ENCODE data around the gene APBB2. TPM values are rescaled to one million over a fixed set of nuclear protein-coding genes. Genes with fewer than 3 reads are reported as not detected.

The APBB2 gene
- polyA plus RNA-seq, 3 donors: 0.15 to 0.33 TPM; not detected in 1

- H3K9ac ChIP-seq (ENCODE audit: insufficient read depth, low read length, poor library complexity, severe bottlenecking): no peak overlapping the region
- intact Hi-C loops (cut with micrococcal nuclease): no loop called here
- peaks cover 0 to 5% (median 0%) of the 10 kb centered on the region in 7 donors for H3K9me3 Mint-ChIP-seq
These were observed 13.6 kb upstream of the APBB2 start for GRCh38 chr4:41227902-41228301.

GRCh38 chr4:41221850-41222645 is 7.7 kb upstream of the APBB2 start:
- intact Hi-C loops (cut with micrococcal nuclease): no loop called here
- TF ChIP-seq, protein P1, sequence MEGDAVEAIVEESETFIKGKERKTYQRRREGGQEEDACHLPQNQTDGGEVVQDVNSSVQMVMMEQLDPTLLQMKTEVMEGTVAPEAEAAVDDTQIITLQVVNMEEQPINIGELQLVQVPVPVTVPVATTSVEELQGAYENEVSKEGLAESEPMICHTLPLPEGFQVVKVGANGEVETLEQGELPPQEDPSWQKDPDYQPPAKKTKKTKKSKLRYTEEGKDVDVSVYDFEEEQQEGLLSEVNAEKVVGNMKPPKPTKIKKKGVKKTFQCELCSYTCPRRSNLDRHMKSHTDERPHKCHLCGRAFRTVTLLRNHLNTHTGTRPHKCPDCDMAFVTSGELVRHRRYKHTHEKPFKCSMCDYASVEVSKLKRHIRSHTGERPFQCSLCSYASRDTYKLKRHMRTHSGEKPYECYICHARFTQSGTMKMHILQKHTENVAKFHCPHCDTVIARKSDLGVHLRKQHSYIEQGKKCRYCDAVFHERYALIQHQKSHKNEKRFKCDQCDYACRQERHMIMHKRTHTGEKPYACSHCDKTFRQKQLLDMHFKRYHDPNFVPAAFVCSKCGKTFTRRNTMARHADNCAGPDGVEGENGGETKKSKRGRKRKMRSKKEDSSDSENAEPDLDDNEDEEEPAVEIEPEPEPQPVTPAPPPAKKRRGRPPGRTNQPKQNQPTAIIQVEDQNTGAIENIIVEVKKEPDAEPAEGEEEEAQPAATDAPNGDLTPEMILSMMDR (IDR thresholded peaks at IDR 0.05): no peak
- Histone ChIP-seq H2AFZ (ENCODE audit: insufficient read depth, low read depth, low read length, poor library complexity, severe bottlenecking) (no peak overlapping the region), H4K20me1 (ENCODE audit: insufficient read depth, low read length) (no peaks in the 10 kb centered on the region), H3K36me3 (replicated peaks in 1 of 2; ENCODE audit: control insufficient read depth in 1 of 2, insufficient read depth in 2 of 2, low read length in 2 of 2) (no peaks in the 10 kb centered on the region), H3K4me2 (replicated peaks; ENCODE audit: extremely low read depth, low read length, poor library complexity, severe bottlenecking) (no peak overlapping the region), H3K27me3 (ENCODE audit: control insufficient read depth in 2 of 2, insufficient read depth in 2 of 2, low read length in 2 of 2) (peaks cover 11 to 12% of the 10 kb centered on the region in 2 donors), H3K4me3 (replicated peaks in 1 of 3; ENCODE audit: low read depth in 2 of 3, low read length in 3 of 3) (no peak overlapping the region), H3K4me1 (ENCODE audit: control insufficient read depth in 1 of 2, insufficient read depth in 2 of 2, low read length in 2 of 2) (no peaks in the 10 kb centered on the region), H3K9ac (ENCODE audit: insufficient read depth, low read length, poor library complexity, severe bottlenecking) (no peak overlapping the region), H3K27ac (ENCODE audit: low read depth in 1 of 2, low read length in 2 of 2) (no peak overlapping the region), H3K9me3 (replicated peaks in 1 of 2; ENCODE audit: control insufficient read depth in 1 of 2, insufficient read depth in 1 of 2, low read length in 2 of 2) (no peaks in the 10 kb centered on the region), H3K79me2 (ENCODE audit: insufficient read depth, low read length) (no peaks in the 10 kb centered on the region)
- H3K9me3 Mint-ChIP-seq: peaks cover 0 to 6% (median 0%) of the 10 kb centered on the region in 7 donors
- H3K36me3 Mint-ChIP-seq: no peaks in the 10 kb centered on the region
- peaks cover 20 to 29% (median 25%) of the 10 kb centered on the region in 3 donors for H3K27me3 Mint-ChIP-seq (ENCODE audit: low read depth in 3 of 3)
- H3K4me3 Mint-ChIP-seq: no peak overlapping the region
- H3K27ac Mint-ChIP-seq: no peak overlapping the region
- no peak for DNase-seq
- H3K4me1 Mint-ChIP-seq: no peaks in the 10 kb centered on the region
- whole genome bisulfite sequencing (ENCODE audit: insufficient coverage): 83% methylated on average over 2 of the region's 4 CpGs

More at GRCh38 chr4:41227902-41228301, 13.6 kb upstream of the APBB2 start:
- H3K4me3 Mint-ChIP-seq: no peak overlapping the region
- no peaks in the 10 kb centered on the region for H3K79me2 ChIP-seq (ENCODE audit: insufficient read depth, low read length)
- peaks cover 0 to 5% of the 10 kb centered on the region in 2 donors for H3K27me3 ChIP-seq (ENCODE audit: control insufficient read depth in 2 of 2, insufficient read depth in 2 of 2, low read length in 2 of 2)
- H3K27me3 Mint-ChIP-seq (ENCODE audit: low read depth in 3 of 3): peaks cover 2 to 8% (median 7%) of the 10 kb centered on the region in 3 donors
- H2AFZ ChIP-seq (ENCODE audit: insufficient read depth, low read depth, low read length, poor library complexity, severe bottlenecking): no peak overlapping the region
- H3K4me2 ChIP-seq (replicated peaks; ENCODE audit: extremely low read depth, low read length, poor library complexity, severe bottlenecking): no peak overlapping the region
- 94% methylated on average over 2 of the region's 4 CpGs for WGBS (ENCODE audit: insufficient coverage)
- TF ChIP-seq, protein P1 (IDR thresholded peaks at IDR 0.05): no peak
- no peaks in the 10 kb centered on the region for H3K9me3 ChIP-seq (replicated peaks in 1 of 2; ENCODE audit: control insufficient read depth in 1 of 2, insufficient read depth in 1 of 2, low read length in 2 of 2)
- H3K4me1 Mint-ChIP-seq: no peaks in the 10 kb centered on the region
- H3K36me3 Mint-ChIP-seq: no peaks in the 10 kb centered on the region
- no peaks in the 10 kb centered on the region for H4K20me1 ChIP-seq (ENCODE audit: insufficient read depth, low read length)
- H3K27ac Mint-ChIP-seq: no peak overlapping the region
- no peak for DNase-seq
- no peaks in the 10 kb centered on the region for H3K4me1 ChIP-seq (ENCODE audit: control insufficient read depth in 1 of 2, insufficient read depth in 2 of 2, low read length in 2 of 2)
- H3K4me3 ChIP-seq (replicated peaks in 1 of 3; ENCODE audit: low read depth in 2 of 3, low read length in 3 of 3): no peak overlapping the region
- H3K27ac ChIP-seq (ENCODE audit: low read depth in 1 of 2, low read length in 2 of 2): no peak overlapping the region
- H3K36me3 ChIP-seq (replicated peaks in 1 of 2; ENCODE audit: control insufficient read depth in 1 of 2, insufficient read depth in 2 of 2, low read length in 2 of 2): no peaks in the 10 kb centered on the region
